Umbilical cord (tissue), 2 donors: ENCODE measurements around the gene GP1BA. TPM values are rescaled to one million over a fixed set of nuclear protein-coding genes. Genes with fewer than 3 reads are reported as not detected.
"Not testable (repeated sequence)": the region's sequence is repeated elsewhere in the genome, so short reads cannot be mapped to it uniquely, and the experiment has no call there.

Experiments used
- DNase-seq: peaks from one replicate; pipeline ENCODE4 v3.0.0-alpha.2; 2015; ENCODE audit warnings: low spot score
- total RNA-seq: library from RNA; depleted of rRNA; stranded (reverse); fragments of >200 nt; gene quantifications from one replicate; pipeline ENCODE4 v1.2.3, GENCODE V29; 2014; ENCODE audit warnings: low replicate concordance; ENCODE audit not compliant: insufficient read depth

GP1BA gene
- total RNA-seq, 1 donor from 2014 or later: 0.72 TPM

DNA sequence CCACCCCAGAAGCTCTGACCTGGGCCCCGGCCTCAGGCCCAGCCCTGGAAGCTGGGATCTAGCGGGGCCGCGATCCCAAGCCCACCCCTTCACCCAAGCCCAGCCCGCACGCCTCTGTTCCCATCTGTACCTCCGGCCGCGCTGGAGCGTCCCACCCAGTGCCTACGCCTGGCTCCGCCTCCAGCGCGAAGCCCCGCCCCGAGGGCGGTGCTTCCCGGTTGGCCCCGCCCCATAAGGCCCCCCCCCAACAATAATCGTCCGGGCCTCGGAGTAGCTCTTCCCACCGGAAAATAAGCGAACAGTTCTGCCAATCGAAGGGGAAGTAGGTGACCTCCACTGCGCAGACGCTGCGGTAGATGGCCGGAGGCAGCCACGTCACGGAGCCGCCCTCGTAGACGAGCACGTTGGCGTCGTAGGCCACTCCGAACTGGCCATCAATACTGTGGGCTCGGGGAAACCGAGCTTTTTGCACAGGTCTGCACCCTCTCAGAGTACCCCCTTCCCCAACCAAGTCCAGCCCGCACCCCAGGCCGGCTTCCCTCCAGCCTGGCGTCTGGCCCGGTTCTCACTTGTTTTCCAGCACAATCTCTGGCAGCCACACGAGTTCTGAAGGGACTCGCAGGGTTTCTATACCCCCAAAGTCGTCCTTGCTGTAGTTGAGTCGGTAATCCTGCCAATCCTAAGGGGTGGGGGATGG lies 30.3 kb upstream of the GP1BA start:
- no peak for DNase-seq

DNA sequence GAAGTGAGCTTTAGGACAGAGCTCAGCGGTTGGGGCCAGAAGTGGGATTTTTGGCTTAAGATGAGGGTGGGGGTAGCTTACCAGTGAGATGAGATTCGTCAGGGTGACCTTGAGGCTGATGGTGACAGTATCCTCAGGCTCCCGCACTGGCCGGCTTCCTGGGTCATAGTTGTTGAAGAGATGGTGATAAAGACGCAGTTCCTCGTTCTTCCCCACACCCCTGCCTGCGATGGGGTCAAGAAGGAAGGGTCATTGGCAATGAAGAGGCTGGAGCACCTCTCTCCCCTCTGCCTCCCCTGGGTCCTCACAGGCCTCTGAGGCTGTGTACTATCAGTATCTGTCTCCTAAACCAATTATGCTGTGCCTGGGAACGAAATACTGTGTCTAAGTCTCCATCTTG lies 29.5 kb upstream of the GP1BA start:
- no peak for DNase-seq

DNA sequence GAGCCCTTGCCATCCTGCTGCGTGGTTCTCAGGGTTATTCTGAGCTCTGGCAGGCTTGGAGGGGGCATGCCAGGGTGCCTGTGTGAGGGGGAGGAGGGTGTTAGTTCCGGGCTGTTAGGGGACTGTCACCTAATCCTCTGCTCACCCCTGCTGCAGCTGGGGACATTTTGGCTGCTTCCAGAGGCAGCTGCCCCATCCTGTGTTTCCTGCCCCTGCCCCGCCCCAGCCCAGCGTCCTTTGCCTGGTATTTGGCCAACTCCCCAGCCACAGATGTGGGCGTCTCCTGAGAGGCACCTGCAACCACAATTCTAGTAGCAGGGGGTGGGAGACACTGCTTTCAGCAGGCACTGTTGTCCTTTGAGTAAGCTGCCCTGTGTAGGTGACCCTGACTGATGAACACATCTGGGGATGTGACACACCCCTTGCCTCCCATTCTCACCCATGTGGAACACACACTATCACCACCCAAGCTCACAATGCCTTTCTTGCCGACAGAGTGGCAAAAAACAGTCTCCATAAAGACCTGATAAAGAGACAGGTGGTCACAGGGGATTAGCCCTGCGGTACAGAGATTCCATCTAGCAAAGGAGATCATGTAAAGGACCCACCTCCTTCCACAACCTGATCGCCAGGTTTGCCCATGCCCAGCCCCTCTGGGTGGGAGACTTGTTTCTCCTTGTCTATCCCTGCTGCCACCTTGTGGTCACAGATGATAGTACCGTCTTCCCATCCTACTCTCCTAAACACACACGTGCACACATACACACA lies 28.8 kb upstream of the GP1BA start, which contains the start of gene CHRNE:
CHRNE (minus strand) TSS at position 48 of the 768 bp plus-strand sequence; CDS start at position 13, 35 bp downstream.
- DNase-seq: peak; percentile 82

DNA sequence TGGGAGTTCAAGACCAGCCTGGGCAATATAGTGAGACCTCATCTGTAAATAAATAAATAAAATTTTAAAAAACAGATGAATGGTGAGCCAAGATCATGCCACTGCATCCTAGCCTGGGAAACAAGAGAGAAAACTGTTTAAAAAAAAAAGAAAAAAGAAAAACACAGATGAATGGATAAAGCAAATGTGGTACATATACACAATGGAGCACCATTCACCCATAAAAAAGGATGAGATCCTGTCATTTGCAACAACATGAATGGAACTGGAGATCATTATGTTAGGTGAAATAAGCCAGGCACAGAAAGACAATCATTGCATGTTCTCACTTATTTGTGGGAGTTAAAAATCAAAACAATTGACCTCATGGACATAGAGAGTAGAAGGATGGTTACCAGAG lies 25.4 kb upstream of the GP1BA start:
- DNase-seq: not testable (repeated sequence)

DNA sequence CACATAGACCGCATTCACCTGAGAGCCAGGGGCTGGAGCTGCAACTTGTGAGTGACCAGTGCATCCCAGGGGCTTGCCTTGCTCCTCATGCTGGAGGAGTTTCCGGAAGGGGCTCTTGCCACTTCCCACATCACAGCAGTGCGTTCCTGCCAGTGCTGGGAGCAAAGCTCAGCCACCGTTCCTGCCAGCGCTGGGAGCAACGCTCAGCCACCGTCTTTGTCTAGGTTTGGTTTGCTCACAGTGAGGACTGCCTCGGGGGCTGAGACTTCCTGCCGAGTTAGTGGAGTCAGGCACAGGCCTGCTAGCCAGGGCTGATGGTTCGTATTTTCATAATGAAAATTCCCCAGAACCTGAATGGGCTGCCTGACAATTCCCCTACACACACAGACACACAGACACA lies 23.8 kb upstream of the GP1BA start:
- DNase-seq: peak; percentile 37

DNA sequence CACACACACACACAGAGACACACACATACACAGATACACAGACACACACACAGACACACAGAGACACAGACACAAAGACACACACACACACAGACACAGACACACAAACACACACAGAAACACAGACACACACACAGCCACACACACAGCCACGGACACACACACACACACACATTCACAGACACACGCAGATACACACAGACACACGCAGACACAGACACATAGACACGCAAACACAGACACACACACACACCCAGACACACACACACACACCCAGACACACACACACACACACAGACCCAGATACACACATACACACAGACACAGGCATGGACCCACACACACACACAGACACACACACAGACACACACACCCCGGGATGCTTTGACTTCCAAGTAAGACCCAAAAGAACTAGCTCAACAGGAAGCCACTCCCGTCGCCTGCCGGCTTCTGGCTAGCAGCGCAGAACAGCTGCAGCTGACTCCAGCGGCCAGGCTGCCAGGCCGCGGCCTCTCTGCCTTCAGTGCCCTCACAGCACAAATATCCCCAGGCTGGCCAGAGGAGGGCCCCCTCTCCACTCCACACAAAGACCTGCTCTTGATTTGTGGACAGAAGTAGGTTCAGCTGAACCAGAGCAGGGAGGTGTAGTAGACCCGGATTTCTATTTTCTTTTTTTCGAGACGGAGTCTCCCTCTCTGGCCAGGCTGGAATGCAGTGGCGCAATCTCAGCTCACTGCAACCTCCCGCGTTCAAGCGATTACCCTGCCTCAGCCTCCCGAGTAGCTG lies 23.2 kb upstream of the GP1BA start:
- DNase-seq: peak; percentile 87

DNA sequence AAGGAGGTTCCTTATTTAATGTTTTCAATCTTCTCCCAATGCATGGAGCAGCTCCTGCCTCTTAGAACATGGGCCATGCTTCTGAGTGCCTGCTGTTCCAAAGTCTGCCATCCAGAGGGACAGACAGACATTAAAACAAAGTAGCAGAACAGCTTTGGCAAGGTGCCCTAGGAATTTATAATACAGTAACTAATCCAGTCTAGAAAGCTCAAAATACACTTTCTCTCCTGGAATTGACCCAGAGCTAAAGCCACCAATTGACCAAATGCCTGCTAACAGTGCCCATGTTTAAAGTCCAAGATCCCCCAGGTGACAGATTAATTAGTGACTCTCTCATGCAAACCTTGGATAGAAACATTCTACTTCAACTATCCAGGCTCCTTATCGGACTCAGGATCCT lies 18.1 kb upstream of the GP1BA start:
- DNase-seq: no peak

DNA sequence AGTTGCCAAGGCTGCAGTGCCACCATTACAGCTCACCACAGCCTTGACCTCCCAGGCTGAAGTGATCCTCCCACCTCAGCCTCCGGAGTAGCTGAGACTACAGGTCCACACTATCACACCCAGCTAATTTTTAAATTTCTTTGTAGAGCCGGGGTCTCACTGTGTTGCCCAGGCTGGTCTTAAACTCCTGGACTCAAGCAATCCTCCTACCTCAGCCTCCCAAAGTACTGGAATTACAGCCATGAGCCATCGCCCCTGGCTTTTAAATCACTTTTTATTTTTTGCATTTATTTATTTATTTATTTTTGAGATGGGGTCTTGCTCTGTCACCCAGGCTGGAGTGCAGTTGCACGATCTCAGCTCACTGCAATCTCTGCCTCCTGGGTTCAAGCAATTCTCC lies 17.5 kb upstream of the GP1BA start:
- DNase-seq: not testable (repeated sequence)

DNA sequence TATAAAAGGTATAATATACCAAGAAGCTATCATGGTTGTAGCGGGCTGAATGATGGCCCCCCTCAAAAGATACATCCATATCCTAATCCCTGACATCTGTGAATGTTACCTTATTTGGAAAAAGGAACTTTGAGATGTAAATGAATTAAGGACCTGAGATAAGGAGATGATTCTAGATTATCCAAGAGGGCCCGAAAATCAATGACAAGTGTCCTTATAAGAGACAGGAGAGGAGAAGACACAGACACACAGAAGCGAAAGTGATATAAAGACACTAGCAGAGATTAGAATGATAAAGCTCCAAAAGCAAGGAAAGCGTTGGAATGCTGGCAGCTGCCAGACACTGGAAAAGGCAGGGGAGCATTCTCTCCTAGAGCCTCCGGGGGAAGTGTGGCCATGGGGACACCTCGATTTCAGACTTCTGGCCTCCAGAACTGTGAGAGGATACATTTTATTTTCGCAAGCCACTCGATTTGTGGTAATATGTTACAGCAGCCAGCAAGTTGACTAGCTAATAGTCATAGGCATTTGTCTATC lies 12.5 kb upstream of the GP1BA start:
- DNase-seq: no peak

DNA sequence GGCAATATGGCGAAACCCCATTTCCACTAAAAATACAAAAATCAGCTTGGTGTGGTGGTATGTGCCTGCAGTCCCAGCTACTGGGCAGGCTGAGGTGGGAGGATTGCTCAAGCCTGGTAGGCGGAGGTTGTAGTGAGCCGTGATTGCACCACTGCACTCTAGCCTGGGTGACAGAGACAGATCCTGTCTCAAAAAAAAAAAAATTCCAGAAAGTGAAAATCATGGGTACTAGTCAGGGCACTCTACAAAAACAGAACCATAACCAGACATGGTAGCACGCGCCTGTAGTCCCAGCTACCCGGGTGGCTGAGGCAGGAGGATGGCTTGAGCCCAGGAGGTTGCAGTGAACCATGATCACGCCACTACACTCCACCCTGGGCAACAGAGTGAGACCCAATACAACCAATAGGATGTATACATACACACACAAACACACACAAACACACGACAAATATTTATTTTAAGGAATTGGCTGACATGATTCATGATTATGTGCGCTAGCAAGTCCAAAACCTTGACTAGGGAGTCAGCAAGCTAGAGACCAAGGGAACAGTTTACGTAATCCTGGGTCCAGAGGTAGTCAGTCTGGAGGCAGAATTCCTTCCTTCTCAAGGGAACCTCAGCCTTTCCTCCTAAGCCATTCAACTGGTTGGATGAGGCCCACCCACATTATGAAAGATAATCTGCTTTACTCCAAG lies 11.6 kb upstream of the GP1BA start:
- no peak for DNase-seq

DNA sequence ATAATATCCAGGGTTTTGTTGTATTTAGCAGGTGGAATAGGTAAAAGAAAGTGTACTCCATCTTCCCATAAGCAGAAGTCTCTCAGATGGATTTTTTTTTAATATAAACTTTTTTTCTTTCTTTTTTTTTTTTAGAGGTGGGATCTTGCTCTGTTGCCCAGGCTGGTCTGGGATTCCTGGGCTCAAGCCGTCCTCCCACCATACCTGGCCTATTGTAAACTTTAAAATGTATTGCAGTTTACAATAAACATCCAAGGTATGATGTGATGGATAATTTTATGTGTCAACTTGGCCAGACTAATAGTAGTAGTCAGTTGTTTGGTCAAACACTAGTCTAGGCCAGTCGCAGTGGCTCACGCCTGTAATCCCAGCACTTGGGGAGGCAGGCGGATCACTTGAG lies 10.8 kb upstream of the GP1BA start:
- DNase-seq: no peak

DNA sequence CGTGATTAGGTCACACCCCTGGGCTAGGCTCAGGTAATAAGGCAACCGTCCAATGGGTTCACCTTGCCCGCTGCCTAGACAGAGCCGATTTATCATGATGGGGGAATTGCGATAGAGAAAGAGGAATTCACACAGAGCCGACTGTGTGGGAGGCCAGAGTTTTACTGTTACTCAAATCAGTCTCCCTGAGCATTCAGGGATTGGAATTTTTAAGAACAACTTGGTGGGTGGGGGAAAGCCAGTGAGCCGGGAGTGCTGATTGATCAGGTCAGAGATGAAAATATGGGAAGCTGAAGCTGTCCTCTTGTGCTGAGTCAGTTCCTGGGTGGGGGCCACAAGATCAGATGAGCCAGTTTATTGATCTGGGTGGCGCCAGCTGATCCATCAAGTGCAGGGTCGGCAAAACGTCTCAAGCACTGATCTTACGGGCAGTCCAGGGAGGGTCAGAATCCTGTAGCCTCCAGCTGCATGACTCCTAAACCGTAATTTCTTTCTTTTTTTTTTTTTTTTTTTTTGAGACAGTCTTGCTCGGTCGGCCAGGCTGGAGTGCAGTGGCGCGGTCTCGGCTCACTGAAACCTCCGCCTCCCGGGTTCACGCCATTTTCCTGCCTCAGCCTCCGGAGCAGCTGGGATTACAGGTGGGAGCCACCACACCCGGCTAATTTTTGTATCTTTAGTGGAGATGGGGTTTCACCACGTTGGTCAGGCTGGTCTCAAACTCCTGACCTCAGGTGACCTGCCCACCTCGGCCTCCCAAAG lies 5.3 kb upstream of the GP1BA start:
- not testable (repeated sequence) for DNase-seq

DNA sequence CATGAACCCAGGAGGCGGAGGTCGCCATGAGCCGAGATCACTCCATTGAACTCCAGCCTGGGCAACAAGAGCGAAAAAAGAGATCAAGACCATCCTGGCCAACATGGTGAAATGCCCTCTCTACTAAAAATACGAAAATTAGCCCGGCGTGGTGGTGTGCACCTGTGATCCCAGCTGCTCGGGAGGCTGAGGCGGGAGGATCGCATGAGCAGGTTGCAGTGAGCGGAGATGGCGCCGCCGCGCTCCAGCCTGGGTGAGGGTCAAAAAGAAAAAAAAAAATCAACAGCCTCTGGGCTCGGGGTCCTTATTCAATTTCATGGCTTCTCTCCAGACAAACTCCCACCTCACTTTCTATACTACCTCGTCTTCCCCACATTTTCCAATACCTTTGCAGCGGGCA lies 3.2 kb upstream of the GP1BA start:
- no peak for DNase-seq

DNA sequence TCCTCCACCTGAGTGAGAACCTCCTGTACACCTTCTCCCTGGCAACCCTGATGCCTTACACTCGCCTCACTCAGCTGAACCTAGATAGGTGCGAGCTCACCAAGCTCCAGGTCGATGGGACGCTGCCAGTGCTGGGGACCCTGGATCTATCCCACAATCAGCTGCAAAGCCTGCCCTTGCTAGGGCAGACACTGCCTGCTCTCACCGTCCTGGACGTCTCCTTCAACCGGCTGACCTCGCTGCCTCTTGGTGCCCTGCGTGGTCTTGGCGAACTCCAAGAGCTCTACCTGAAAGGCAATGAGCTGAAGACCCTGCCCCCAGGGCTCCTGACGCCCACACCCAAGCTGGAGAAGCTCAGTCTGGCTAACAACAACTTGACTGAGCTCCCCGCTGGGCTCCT lies 679 bp downstream of the GP1BA start:
- no peak for DNase-seq

DNA sequence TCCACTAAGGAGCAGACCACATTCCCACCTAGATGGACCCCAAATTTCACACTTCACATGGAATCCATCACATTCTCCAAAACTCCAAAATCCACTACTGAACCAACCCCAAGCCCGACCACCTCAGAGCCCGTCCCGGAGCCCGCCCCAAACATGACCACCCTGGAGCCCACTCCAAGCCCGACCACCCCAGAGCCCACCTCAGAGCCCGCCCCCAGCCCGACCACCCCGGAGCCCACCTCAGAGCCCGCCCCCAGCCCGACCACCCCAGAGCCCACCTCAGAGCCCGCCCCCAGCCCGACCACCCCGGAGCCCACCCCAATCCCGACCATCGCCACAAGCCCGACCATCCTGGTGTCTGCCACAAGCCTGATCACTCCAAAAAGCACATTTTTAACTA lies 1.6 kb downstream of the GP1BA start:
- no peak for DNase-seq

DNA sequence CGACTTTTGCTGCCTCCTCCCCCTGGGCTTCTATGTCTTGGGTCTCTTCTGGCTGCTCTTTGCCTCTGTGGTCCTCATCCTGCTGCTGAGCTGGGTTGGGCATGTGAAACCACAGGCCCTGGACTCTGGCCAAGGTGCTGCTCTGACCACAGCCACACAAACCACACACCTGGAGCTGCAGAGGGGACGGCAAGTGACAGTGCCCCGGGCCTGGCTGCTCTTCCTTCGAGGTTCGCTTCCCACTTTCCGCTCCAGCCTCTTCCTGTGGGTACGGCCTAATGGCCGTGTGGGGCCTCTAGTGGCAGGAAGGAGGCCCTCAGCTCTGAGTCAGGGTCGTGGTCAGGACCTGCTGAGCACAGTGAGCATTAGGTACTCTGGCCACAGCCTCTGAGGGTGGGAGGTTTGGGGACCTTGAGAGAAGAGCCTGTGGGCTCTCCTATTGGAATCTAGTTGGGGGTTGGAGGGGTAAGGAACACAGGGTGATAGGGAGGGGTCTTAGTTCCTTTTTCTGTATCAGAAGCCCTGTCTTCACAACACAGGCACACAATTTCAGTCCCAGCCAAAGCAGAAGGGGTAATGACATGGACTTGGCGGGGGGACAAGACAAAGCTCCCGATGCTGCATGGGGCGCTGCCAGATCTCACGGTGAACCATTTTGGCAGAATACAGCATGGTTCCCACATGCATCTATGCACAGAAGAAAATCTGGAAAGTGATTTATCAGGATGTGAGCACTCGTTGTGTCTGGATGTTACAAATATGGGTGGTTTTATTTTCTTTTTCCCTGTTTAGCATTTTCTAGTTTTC lies 2.3 kb downstream of the GP1BA start:
- no peak for DNase-seq

DNA sequence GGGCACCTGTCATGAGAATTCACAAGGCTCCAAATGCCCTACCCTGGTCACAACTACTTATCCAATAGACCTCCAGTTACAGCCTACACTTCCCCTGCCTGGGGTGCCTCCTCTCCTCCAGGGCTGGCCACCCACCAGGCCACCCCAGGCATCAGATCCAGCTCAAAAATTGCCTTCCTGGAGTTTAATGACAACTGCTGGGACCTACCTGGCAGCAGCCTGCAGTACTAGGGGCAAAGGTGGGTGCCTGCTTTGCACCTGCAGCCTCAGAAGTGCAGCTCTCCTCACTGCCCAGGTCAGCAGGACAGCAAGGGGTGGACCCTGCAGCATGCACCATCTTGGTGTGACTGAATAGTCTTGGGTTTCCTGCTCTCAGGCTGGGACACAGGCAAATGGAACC lies 3.6 kb downstream of the GP1BA start:
- no peak for DNase-seq

DNA sequence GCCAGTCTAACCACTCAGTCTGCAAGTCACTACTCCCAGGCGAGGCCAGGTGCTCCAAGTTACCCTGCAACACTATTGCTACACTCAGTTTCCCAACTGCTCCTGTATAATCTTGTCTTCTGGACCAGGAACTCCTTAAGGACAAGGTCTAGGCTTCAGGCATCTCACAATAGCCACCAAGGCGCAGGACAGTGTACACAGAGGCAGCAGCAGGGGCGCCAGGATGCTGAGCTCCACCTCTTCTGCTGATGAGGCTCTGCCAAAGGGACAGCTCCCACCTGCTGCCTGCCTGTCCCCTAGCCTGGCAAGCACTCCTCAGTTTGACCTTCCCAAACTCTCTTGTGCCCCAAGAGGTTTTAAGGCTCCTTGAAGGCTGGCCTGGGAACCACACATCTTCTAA lies 4.4 kb downstream of the GP1BA start:
- no peak for DNase-seq

DNA sequence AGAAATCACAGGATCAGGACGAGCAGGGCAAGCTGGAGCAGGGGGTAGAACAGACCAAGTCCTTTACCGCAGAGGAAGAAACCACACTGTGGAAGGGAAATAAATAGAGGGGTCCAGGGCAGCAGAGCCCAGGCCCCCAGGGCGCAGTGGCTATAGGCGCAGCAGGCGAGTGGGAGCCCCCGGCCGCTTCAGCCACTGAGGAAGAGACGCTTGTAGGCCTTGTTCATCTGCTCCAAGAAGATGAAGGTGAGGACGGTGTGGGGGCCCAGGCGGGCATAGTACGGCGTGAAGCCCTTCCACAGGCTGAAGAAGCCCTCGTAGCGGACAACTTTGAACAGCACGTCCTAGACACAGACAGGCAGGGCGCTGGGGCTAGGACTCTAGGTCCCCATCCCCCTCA lies 5.5 kb downstream of the GP1BA start:
- DNase-seq: no peak

DNA sequence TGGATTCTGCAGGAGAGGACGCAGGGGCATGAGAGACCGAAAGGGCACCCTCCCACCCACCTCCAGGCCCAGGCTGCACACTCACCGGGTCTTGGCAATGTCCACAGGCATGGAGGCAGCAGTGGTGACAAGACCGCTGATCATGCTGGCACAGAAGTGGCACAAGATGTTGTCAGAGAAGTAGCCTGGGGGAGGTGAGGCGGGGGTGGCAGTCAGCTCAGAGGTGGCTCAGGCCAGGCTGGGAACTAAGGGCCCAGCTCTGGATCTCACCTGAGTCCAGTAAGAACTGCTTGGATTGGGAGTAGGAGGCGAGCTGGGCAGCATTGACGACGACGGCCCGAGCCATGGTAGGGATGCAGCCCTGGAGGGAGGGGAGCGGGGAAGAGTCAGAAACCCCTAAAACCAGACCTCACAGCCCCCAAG lies 6.0 kb downstream of the GP1BA start:
- no peak for DNase-seq
